Measurements from ENCODE around the gene RAI2.

RAI2 gene

DNA sequence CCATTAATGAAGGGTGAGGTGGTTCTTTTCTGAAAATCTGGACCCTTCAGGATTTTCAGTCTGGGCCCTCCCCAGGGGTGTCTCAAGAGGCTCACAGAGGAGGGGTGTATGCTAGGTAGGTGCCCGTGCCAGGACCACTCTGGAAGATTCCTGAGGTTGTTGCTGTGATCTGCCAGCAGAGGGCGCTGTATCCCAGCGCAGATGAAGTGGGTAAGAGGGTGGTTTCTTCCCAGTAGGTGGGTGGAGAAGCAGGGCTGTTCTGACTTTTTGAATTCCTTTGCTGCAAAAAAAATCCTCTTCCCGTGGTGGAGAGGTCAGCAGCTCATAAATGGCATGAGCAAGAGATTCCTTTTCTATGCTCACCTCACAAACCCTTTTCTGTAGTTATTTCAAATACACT, 72.7 kb downstream of the RAI2 start (continued):
- TF ChIP-seq ZFP69B (tag by site-specific recombination; IDR thresholded peaks at IDR 0.05) (no peak), ZNF571 (tag by site-specific recombination; IDR thresholded peaks at IDR 0.05) (no peak), ZNF274 (IDR thresholded peaks at IDR 0.05; ENCODE audit: low read length) (no peak), ZNF274 (tag by site-specific recombination; IDR thresholded peaks at IDR 0.05; ENCODE audit: borderline replicate concordance) (no peak)
- TF ChIP-seq, protein P1, sequence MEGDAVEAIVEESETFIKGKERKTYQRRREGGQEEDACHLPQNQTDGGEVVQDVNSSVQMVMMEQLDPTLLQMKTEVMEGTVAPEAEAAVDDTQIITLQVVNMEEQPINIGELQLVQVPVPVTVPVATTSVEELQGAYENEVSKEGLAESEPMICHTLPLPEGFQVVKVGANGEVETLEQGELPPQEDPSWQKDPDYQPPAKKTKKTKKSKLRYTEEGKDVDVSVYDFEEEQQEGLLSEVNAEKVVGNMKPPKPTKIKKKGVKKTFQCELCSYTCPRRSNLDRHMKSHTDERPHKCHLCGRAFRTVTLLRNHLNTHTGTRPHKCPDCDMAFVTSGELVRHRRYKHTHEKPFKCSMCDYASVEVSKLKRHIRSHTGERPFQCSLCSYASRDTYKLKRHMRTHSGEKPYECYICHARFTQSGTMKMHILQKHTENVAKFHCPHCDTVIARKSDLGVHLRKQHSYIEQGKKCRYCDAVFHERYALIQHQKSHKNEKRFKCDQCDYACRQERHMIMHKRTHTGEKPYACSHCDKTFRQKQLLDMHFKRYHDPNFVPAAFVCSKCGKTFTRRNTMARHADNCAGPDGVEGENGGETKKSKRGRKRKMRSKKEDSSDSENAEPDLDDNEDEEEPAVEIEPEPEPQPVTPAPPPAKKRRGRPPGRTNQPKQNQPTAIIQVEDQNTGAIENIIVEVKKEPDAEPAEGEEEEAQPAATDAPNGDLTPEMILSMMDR (tag by site-specific recombination; IDR thresholded peaks at IDR 0.05), result peak; percentile 63

DNA sequence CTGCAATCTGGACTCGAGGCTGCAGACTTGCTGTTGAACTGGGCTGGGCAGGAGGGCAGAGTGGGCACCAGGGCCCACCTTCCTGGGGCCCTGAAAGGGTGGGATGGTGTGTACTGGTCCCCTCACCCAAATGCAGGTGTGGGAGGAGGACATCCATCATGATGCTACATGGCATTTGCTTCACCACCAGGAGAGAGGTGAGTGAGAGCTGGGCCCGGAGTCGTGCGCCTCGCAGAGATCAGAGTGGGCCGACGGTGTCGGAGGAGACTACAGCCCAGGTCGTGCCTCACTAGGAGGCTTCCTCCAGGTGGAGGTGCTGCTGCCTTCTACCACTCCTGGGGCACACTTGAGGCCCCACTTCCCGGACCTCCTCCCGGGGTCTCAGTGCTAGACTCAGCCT, 73.5 kb downstream of the RAI2 start:
- POLR2A ChIA-PET, result no interaction called here
- Histone ChIP-seq H3K27ac (ENCODE audit: extremely low read depth, low read depth, low read length) (no peak overlapping the region; the same call in 1 of the 2 replicates), H3K36me3 (ENCODE audit: control insufficient read depth in 2 of 2, insufficient read depth in 1 of 2, low read length in 2 of 2) (no peaks in the 10 kb centered on the region), H3K4me1 (ENCODE audit: control insufficient read depth, insufficient read depth, low read length) (no peaks in the 10 kb centered on the region), H3K4me3 (ENCODE audit: low read depth, low read length) (no peak overlapping the region), H3K9me3 (ENCODE audit: control insufficient read depth, insufficient read depth, low read depth, low read length) (no peaks in the 10 kb centered on the region)
- TF ChIP-seq EGR2 (tag by site-specific recombination; IDR thresholded peaks at IDR 0.05; ENCODE audit: low read depth) (no peak), MYNN (tag by site-specific recombination; IDR thresholded peaks at IDR 0.05; ENCODE audit: borderline replicate concordance) (no peak), YY2 (tag by site-specific recombination; IDR thresholded peaks at IDR 0.05) (no peak), OVOL3 (tag by site-specific recombination; IDR thresholded peaks at IDR 0.05) (no peak), ZNF112 (tag by site-specific recombination; IDR thresholded peaks at IDR 0.05) (no peak), ZNF2 (tag by site-specific recombination; IDR thresholded peaks at IDR 0.05) (no peak), ZNF366 (tag by site-specific recombination; conservative IDR thresholded peaks at IDR 0.05) (no peak), ZBTB1 (tag by site-specific recombination; IDR thresholded peaks at IDR 0.05) (no peak), ZNF600 (tag by site-specific recombination; IDR thresholded peaks at IDR 0.05) (no peak), MEIS1 (CRISPR knock-in tag; IDR thresholded peaks at IDR 0.05; ENCODE audit: borderline replicate concordance) (no peak), HOXD13 (CRISPR knock-in tag; IDR thresholded peaks at IDR 0.05; ENCODE audit: borderline replicate concordance) (no peak), ZNF48 (tag by site-specific recombination; IDR thresholded peaks at IDR 0.05) (no peak), ZNF776 (tag by site-specific recombination; IDR thresholded peaks at IDR 0.05; ENCODE audit: borderline replicate concordance) (no peak), ZNF292 (tag by site-specific recombination; IDR thresholded peaks at IDR 0.05; ENCODE audit: borderline replicate concordance, low read depth) (no peak)
- TF ChIP-seq, protein P2, sequence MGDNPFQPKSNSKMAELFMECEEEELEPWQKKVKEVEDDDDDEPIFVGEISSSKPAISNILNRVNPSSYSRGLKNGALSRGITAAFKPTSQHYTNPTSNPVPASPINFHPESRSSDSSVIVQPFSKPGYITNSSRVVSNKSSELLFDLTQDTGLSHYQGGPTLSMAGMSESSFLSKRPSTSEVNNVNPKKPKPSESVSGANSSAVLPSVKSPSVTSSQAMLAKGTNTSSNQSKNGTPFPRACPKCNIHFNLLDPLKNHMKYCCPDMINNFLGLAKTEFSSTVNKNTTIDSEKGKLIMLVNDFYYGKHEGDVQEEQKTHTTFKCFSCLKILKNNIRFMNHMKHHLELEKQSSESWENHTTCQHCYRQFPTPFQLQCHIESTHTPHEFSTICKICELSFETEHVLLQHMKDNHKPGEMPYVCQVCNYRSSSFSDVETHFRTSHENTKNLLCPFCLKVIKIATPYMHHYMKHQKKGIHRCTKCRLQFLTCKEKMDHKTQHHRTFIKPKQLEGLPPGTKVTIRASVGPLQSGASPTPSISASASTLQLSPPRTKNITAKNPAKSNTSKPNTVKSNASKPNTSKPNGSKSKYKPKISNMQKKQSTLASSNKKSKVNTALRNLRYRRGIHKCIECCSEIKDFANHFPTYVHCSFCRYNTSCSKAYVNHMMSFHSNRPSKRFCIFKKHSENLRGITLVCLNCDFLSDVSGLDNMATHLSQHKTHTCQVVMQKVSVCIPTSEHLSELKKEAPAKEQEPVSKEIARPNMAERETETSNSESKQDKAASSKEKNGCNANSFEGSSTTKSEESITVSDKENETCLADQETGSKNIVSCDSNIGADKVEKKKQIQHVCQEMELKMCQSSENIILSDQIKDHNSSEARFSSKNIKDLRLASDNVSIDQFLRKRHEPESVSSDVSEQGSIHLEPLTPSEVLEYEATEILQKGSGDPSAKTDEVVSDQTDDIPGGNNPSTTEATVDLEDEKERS (tag by site-specific recombination; IDR thresholded peaks at IDR 0.05), result no peak
- TF ChIP-seq, protein P3, sequence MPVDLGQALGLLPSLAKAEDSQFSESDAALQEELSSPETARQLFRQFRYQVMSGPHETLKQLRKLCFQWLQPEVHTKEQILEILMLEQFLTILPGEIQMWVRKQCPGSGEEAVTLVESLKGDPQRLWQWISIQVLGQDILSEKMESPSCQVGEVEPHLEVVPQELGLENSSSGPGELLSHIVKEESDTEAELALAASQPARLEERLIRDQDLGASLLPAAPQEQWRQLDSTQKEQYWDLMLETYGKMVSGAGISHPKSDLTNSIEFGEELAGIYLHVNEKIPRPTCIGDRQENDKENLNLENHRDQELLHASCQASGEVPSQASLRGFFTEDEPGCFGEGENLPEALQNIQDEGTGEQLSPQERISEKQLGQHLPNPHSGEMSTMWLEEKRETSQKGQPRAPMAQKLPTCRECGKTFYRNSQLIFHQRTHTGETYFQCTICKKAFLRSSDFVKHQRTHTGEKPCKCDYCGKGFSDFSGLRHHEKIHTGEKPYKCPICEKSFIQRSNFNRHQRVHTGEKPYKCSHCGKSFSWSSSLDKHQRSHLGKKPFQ (tag by site-specific recombination; IDR thresholded peaks at IDR 0.05), result no peak
- TF ChIP-seq, protein P4, sequence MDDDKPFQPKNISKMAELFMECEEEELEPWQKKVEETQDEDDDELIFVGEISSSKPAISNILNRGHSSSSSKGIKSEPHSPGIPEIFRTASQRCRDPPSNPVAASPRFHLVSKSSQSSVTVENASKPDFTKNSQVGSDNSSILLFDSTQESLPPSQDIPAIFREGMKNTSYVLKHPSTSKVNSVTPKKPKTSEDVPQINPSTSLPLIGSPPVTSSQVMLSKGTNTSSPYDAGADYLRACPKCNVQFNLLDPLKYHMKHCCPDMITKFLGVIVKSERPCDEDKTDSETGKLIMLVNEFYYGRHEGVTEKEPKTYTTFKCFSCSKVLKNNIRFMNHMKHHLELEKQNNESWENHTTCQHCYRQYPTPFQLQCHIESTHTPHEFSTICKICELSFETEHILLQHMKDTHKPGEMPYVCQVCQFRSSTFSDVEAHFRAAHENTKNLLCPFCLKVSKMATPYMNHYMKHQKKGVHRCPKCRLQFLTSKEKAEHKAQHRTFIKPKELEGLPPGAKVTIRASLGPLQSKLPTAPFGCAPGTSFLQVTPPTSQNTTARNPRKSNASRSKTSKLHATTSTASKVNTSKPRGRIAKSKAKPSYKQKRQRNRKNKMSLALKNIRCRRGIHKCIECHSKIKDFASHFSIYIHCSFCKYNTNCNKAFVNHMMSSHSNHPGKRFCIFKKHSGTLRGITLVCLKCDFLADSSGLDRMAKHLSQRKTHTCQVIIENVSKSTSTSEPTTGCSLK (tag by site-specific recombination; IDR thresholded peaks at IDR 0.05), result no peak
- CTCF ChIA-PET, result interaction anchor here (0.5 to 3.0 kb wide), 23 partner anchors 9 to 703 kb away, joined by 3 to 9 read pairs (median 3); no protein-coding TSS in a partner anchor

All from HEK293 (cell line).